ENCODE measurements around the gene LRPAP1.

GRCh38 chr4:3519468-3520264, 12.6 kb downstream of the LRPAP1 start:
- no peak for TF ChIP-seq POLR2AphosphoS5 (IDR thresholded peaks at IDR 0.05; ENCODE audit: insufficient read depth in 1 of 2, low read depth in 1 of 2)
- TF ChIP-seq CTCF (IDR thresholded peaks at IDR 0.05) = no peak
- TF ChIP-seq POLR2A (IDR thresholded peaks at IDR 0.05) = no peak

All from vagina (tissue), 2 donors.